ENCODE data around the gene GPRASP2.

GPRASP2 gene

GRCh38 chrX:102745857-102746584 is 33.8 kb downstream of the GPRASP2 start:
- DNase-seq: no peak

GRCh38 chrX:102765217-102765616 is 53.0 kb downstream of the GPRASP2 start:
- no peak for DNase-seq

- no peak for DNase-seq
These were observed 53.6 kb downstream of the GPRASP2 start for GRCh38 chrX:102765809-102766208.

GRCh38 chrX:102767287-102767686 is 55.0 kb downstream of the GPRASP2 start:
- DNase-seq: no peak

Measured in CD4-positive, alpha-beta T cell treated with Interleukin-4 for 1 hour (primary cell).